Occipital lobe (tissue), 2 donors: ENCODE data around the gene IL9R. TPM values are rescaled to one million over a fixed set of nuclear protein-coding genes. Genes with fewer than 3 reads are reported as not detected.
"Not testable (repeated sequence)": the region's sequence is repeated elsewhere in the genome, so short reads cannot be mapped to it uniquely, and the experiment has no call there.

Experiments
- DNase-seq: peaks from one replicate; lab custom pipeline; 2025; lab: John Stamatoyannopoulos, UW
- total RNA-seq: library from RNA; depleted of rRNA; stranded (reverse); fragments of >200 nt; gene quantifications from one replicate; pipeline ENCODE4 v1.2.3, GENCODE V29; 2014

Gene IL9R
- total RNA-seq, 1 donor from 2014 or later = 0.16 TPM

- not testable (repeated sequence) for DNase-seq
These were observed 32.4 kb downstream of the IL9R start for GRCh38 chrX:156029707-156030442.

- DNase-seq = not testable (repeated sequence)
These were observed 33.0 kb downstream of the IL9R start for GRCh38 chrX:156030474-156030873.

Other genes with a start within 250 kb of the IL9R start
- 29.9 TPM for gene VAMP7, start 116.4 kb upstream of the IL9R start, total RNA-seq